Kidney (tissue), 14 donors: Measurements from ENCODE around the gene HRH4. TPM values are rescaled to one million over a fixed set of nuclear protein-coding genes. Genes with fewer than 3 reads are reported as not detected.

Experiments used
- DNase-seq, 5 donors: peaks; one replicate each; pipeline ENCODE4 v3.0.0-alpha.2; 2013 to 2020
- FAIRE-seq: peaks from 2 replicates; lab custom pipeline; 2012; peaks lifted over from hg19 to GRCh38; lab: Jason Lieb, UNC
- H3K27ac ChIP-seq, 2 donors: one replicate each; pipeline ENCODE4 v1.7.0; 2013; ENCODE audit warnings: low read depth in 2 of 2, low read length in 2 of 2, inconsistent platforms in 1 of 2
- H3K27me3 ChIP-seq: one replicate; pipeline ENCODE4 v1.7.1; 2013; ENCODE audit warnings: low read length, inconsistent platforms; ENCODE audit not compliant: control insufficient read depth, insufficient read depth
- H3K36me3 ChIP-seq, 3 donors: one replicate each; pipeline versions ENCODE4 v1.7.0 to v1.7.1; 2013; ENCODE audit warnings: low read length in 3 of 3, control low read depth in 1 of 3, inconsistent platforms in 1 of 3; ENCODE audit not compliant: insufficient read depth in 3 of 3, control insufficient read depth in 2 of 3
- H3K4me1 ChIP-seq, 3 donors: one replicate each; pipeline versions ENCODE4 v1.7.0 to v1.7.1; 2013; ENCODE audit warnings: low read length in 3 of 3, inconsistent platforms in 1 of 3, low read depth in 1 of 3; ENCODE audit not compliant: control insufficient read depth in 2 of 3, insufficient read depth in 2 of 3
- H3K4me3 ChIP-seq, 3 donors: one replicate each; pipeline versions ENCODE4 v1.7.0 to v1.8.1; 2013; ENCODE audit warnings: low read length in 3 of 3, control low read depth in 1 of 3, inconsistent platforms in 1 of 3
- H3K9ac ChIP-seq, 3 donors: one replicate each; pipeline versions ENCODE4 v1.7.0 to v1.7.1; 2013; ENCODE audit warnings: low read length in 3 of 3, control low read depth in 1 of 3, inconsistent platforms in 1 of 3
- H3K9me3 ChIP-seq, 3 donors: one replicate each; pipeline versions ENCODE4 v1.7.0 to v1.7.1; 2013; ENCODE audit warnings: low read length in 3 of 3, control low read depth in 1 of 3, inconsistent platforms in 1 of 3; ENCODE audit not compliant: control insufficient read depth in 2 of 3, insufficient read depth in 1 of 3
- CTCF ChIP-seq: IDR thresholded peaks from 3 replicates; pipeline ENCODE4 v1.5.1; 2012; ENCODE audit warnings: mild to moderate bottlenecking, moderate library complexity, borderline replicate concordance; ENCODE audit not compliant: insufficient read depth; ENCODE audit errors: extremely low read depth
- intact Hi-C: fragments of 100-400 bp; cut with DNase I; formaldehyde crosslinking; loops from one replicate; pipeline ENCODE4 v1.11.1; 2022
- polyA plus RNA-seq: library from polyadenylated mRNA; stranded (reverse); fragments of 350-450 nt; fragmentation: Illumina TruSeq; extraction: RNeasy Lipid Tissue Mini Kit (QIAGEN cat#74804); gene quantifications from one replicate; pipeline ENCODE4 v1.2.3, GENCODE V29; 2014; ENCODE audit warnings: low read depth, low replicate concordance; ENCODE audit not compliant: insufficient read depth
- total RNA-seq: library from RNA; stranded (reverse); fragmentation: NEBNext Ultra II Directional; extraction: Animal tissue kit (Norgen Biotek cat#: 25700); gene quantifications from one replicate; pipeline ENCODE4 v1.2.1, GENCODE V29; 2021
- donor health status: control.
- donor health status: control.
- donor health status: control.
- donor health status: control.
- donor health status: control.
- donor health status: DM: yes; HTN: yes; CAD: no.
- donor health status: Normal renal cell carcinoma (clear cell type).

HRH4 gene
- total and polyA plus RNA-seq, 2 donors from 2014 or later, result not detected

- H3K27me3 ChIP-seq, result no peaks in the 10 kb centered on the region
- H3K36me3 ChIP-seq, result no peaks in the 10 kb centered on the region
- no peak overlapping the region for H3K9ac ChIP-seq
- no peak overlapping the region for H3K27ac ChIP-seq
- H3K9me3 ChIP-seq, result no peaks in the 10 kb centered on the region
- no peaks in the 10 kb centered on the region for H3K4me1 ChIP-seq
- FAIRE-seq (no peak), DNase-seq (no peak)
- no peak overlapping the region for H3K4me3 ChIP-seq
- no peak for TF ChIP-seq CTCF
- intact Hi-C loops, result no loop called here
These were observed 55.3 kb downstream of the HRH4 start for GRCh38 chr18:24515721-24516120.

GRCh38 chr18:24516261-24516660, 55.8 kb downstream of the HRH4 start:
- Histone ChIP-seq H3K4me3 (no peak overlapping the region), H3K27me3 (no peaks in the 10 kb centered on the region), H3K9ac (no peak overlapping the region), H3K27ac (no peak overlapping the region), H3K36me3 (no peaks in the 10 kb centered on the region), H3K4me1 (no peaks in the 10 kb centered on the region), H3K9me3 (no peaks in the 10 kb centered on the region)
- no peak for TF ChIP-seq CTCF
- FAIRE-seq (no peak), DNase-seq (no peak)
- intact Hi-C loops, result no loop called here

- Histone ChIP-seq H3K4me1 (no peaks in the 10 kb centered on the region), H3K9ac (no peak overlapping the region), H3K9me3 (no peaks in the 10 kb centered on the region), H3K4me3 (no peak overlapping the region), H3K27ac (no peak overlapping the region), H3K27me3 (no peaks in the 10 kb centered on the region), H3K36me3 (no peaks in the 10 kb centered on the region)
- FAIRE-seq, result no peak
- intact Hi-C loops, result no loop called here
- no peak for TF ChIP-seq CTCF
- no peak for DNase-seq
These were observed 57.1 kb downstream of the HRH4 start for GRCh38 chr18:24517554-24517953.

- no peaks in the 10 kb centered on the region for H3K4me1 ChIP-seq
- TF ChIP-seq CTCF, result no peak
- H3K9me3 ChIP-seq, result no peaks in the 10 kb centered on the region
- no peak overlapping the region for H3K27ac ChIP-seq
- intact Hi-C loops, result no loop called here
- no peak overlapping the region for H3K4me3 ChIP-seq
- H3K36me3 ChIP-seq, result no peaks in the 10 kb centered on the region
- DNase-seq, result no peak
- no peaks in the 10 kb centered on the region for H3K27me3 ChIP-seq
- FAIRE-seq, result no peak
- no peak overlapping the region for H3K9ac ChIP-seq
These were observed 58.2 kb downstream of the HRH4 start for GRCh38 chr18:24518596-24518995.
